SHP77 (cell line): ENCODE measurements around the gene KLHDC9.

Experiments used
- DNase-seq, 2 experiments: peaks; one replicate each; lab custom pipeline; 2025; lab: John Stamatoyannopoulos, UW

The KLHDC9 gene

DNA sequence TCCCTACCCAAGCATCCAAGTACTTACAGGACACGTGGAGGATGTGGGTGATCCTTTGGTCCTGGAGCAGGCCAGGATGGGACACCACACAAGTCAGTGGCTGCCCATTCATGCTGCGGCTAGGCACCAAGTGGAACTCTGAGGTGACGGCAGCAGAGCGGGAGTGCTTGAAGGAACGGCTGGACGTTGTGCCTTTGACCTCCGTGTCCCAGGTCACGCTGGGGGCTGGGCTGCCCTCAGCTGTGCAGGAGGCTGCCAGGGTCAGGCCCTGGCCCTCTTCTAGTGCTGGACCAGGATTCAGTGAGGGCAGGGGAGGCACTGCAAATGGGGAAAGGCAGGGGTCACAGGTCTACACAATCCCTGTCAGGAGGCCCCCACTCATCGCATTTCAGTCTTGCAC, 20.7 kb upstream of the KLHDC9 start:
- no peak for DNase-seq

DNA sequence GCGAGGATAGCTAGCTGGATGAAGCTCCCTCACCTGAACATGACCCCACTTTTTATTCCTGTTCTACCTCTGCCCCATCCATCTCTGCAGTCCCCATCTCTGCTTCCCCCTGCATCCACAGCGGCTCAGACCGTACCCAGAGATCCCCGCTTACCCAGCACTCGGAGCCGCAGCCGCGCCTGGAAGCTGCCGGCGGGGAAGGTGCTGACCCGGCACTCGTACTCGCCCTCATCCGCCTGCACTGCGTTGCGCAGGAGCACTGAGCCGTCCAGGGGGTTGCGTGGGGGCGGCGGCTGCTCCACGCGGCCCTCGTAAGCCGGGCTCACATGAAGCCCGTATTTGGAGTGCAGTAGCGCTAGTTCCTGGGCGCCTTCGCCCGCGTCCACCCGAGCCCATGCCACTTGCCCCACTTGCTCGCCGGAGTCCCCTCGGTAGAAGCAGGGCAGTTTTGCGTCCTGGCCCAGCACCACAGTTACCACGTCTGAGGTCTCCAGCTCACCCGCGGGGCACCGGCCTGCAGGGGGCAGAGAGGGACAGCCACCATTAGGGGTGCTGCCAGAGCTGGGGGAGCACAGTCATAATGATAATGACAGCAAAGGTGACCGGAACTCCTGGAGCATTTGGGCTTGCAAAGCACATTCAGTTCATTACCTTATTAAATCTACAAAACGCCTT, 18.6 kb upstream of the KLHDC9 start:
- no peak for DNase-seq

DNA sequence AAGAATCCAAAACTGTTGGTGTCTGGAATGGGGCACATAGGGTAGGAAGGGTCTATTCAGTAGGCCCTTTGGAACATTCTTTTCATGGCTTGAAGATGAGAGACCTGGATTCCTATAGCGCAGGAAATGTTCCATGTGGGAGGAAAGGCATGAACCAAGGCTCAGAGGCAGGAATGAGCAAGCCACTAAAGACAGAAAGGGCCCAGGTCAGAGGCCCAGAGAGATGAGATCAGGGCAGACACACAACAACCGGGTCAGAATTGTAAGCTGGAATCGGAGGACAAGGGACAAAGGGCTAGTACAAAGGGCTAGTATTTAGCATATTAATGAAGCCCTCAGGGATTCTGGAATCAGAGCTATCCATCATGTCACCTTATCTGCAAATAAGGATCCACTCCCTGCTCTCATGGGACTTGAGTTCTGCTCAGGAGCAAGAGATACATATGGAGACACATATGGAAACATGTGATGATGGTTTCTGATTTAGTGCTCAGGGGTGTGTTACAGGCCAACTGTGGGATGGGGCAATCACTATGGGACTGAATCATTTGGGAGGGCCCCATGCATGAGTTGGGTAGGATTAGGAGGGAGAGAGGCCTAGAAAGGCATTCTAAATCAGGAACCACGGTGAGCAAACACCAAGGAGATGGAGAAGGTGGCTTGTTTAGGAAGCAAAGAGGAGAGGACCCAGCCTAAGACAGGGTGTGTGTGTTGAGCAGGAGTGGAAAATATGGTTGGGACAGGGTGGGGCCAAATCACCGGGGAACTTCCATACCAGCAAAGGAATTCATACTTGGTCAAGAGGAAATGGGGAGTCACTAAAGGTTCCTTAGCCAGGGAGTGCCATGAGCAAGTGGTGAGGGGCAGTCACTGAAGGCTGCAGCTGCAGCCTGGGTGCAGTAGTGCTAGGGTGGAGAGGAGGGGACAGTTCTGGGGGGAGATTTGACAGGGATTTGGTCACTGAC, 17.4 kb upstream of the KLHDC9 start:
- DNase-seq: no peak

DNA sequence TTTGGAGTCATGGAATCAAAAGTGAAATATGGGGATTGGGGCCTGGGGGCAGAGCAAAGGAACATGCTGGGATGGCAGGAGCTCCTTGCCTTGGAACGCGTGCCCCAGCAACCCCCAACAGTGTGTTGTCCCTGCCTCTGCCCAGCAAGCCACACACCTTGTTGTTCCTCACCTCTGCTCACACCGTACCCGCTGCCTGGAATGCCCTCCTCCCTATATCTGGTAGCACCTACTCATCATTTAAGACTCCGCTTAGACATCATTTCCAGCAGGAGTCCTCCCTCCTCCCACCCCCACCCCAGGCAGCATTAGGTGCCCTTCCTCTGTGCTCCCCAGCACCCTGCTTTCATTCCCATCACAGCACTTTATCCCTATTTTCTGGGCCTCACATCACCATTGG, 16.6 kb upstream of the KLHDC9 start:
- no peak for DNase-seq

DNA sequence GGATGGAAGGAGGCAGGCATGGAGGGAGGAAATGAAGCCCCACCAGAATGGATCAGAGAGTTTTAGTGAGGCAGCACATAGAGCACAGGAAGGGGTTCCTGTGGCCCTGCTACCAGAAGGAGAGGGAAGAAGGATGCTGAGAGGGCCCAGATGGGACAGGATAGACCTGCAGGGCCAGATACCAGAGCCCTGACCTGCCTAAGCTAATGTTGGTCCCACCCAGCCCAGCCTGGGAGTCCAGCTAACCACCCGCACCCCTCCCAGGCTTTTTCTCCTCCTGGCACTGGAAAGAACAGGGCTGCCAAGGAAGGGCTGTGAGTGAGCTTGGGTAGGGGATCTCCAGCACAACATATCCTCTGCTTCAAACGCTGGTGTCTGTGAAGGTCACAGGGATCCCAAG, 15.7 kb upstream of the KLHDC9 start:
- DNase-seq: no peak

DNA sequence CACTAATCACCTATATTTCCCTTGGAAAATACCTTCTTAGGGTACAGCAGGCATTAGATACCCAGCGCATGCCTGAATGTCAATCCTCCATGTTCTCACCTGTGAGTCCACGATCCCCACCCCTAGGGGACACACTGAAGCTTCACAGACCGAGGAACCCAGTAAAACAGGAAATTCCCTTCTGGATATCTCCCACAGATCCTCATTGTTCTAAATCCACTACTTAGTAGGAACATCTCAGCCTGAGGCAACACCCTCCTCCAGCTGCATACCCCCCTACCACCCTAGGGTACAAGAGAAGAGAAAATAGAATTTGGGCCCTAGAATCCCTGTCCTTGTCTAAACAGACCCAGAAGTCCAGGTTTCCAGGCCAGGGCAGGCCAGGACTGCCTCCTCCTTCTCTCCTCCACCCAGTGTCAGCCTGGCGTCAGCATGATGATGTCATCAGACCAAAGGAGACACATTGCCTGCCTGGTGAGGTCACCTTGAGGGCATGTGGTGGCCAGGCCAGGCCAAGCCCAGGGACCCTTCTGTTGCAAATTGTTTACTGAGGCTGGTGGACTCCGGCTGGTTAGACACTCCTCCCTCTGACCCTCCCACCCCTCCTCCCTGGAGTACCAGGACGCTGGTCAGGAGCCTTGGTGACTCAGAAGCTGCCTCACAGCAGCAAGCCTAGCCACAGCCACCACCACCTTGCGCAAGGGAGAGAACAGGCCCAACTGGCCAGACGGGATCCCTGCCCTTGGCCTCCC, 15.0 kb upstream of the KLHDC9 start:
- peak in 1 of 2 experiments; percentile 6 for DNase-seq

DNA sequence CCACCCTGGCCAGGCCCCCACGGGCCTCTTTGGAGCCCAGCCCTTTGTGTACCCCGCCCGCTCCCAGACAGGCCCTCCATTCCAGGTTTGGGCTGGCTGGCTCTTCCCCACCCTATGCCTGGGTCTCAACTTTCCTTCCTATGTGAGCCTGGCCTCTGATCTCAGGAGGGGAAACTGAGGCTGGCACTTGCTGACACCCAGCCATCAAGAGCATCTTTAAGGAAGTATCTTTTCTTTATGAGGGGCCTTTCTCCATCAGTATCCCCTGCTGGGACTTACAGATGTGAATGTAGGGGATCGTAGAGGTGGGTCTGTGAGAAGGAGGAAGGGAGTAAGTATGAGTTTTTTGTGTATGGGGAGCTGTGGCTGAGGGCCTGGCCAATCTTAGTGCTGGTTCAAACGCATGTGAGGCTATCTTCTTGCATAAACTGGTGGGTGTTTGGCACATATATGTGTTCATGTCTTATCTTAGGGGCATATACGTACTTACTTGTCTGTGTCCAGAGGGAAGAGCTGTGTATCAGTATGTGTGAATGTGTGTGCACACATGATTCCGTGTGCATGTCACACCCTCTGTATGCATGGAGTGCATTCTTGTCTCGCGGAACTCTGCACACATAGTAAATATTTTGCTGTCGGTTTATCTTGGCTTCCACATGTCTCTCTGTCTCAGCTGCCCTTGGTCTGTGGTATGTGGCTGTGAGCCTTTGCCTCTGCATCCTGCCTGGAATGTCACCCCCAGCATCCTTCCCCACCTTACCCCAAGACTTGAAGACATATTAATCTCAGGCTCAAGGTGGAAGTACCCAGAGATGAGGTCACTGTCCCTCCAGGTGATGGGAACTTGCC, 14.2 kb upstream of the KLHDC9 start:
- no peak for DNase-seq

DNA sequence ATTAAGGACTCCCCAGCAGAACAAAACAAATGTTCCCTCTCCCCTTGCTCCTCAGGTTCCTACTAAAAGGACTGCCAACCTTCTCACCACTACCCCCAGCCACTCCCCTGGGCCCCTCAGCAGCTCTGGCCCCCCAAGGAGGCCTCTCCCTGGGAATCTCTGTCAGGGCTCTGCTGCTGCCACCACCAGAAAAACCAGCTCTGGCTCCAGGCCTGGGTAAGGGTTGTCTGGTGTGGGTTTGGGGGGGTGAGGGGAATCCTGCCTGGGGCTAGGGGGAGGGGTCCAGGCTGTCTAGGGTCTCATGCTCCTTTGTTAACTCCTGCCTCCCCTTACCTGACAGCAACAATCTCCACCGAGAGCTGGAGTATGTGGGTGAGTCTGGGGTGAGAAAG, 13.6 kb upstream of the KLHDC9 start:
- no peak for DNase-seq

DNA sequence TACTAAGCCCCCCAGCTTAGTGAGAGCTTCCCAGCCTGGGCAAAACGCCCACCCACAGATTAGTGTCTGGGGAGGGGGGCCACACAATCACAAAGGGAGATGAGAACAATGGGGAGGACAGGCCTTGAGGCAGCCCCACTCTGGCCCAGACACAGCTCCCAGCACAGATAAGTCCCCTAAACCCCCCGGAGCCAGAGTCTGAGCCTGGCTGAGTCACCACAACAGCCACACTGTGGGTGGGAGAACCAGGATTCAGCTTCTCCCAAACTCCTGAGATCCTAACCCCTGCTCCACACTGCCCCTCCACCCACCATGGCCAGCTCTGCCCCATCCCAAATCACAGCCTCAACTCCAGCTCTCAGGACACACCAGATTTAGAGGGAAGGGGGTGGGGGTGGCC, 13.0 kb upstream of the KLHDC9 start:
- no peak for DNase-seq

DNA sequence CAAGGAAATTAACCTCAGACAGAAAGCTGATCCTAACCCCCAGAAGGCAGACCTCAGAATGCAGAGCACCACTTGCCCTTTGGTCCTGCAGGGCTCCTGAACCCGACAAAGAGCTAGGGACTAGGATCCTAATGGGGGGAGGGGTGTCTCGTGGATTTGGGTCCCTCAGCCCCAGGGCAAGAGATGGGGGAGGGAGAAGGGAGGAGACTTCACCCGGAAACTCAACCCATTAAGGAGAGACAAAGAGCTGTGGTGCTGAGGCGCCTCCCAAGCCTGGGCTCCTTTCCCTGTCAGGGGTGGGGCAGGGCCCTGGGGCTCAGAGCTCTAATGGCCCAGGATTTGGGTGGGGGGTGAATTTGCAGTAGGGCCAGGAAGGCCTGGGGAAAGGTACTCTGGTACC, 11.7 kb upstream of the KLHDC9 start:
- DNase-seq: no peak

DNA sequence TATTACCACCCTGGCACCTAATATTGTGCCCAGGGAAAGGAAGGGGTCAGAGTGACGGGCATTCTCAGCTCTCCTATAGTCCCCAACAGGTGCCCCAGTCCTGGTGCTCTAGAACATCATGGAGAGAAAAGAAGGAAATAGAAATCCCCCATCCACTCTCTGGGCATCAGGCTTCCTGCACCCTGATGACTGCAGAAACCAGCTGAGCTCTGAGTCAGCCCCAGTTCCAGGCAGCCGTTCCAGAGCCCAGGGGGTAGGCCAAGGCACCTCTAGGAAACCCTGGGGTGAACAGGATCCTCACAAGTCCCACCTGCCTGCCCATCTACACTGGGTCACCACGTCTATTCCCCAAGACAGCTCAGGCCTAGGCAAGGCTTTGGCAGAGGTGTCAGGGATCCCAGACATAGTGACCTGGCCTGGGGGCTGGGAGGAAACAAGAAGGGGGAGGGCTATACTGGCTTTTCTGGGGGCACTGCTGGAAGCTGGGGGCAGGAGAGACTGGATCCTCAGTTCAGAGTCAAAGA, 9.5 kb upstream of the KLHDC9 start:
- no peak for DNase-seq

DNA sequence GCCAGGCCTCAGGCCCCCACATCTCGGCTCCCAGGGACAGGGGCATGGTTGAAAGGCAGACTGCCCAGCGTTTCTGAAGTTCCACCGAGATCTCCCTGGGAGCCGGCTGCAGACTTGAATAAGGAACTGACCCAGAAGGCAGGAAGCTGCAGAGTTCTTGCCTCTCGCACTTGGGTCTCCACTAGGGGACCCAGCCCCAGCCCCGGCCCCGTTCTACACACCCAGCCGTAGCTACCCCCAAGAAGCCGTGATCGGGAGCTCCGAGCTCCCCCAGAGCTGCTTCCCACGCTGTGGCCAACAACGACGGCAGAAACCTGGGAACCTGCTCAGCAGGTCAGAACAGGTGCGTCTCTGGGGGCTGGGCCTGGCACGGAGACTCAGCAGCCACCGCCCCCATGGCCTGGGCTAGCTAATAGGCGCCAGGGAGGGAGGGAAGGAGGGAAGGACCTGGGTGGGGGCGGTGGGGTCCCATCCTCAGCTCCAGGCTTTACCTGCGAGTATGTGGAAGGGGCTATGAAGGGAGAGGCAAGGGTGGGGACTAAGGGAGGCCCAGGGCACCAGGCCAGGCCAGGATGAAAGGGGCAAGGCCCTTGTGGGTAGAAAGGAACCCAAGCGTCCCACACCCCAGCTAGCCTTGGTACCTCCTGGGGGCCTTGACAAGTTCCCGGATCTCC, 8.8 kb upstream of the KLHDC9 start, which contains the start of gene NECTIN4:
Gene NECTIN4, minus strand, starts transcription at position 308 of the 674 bp plus-strand sequence. Its CDS starts 262 bp downstream, at position 46.
- DNase-seq: no peak

DNA sequence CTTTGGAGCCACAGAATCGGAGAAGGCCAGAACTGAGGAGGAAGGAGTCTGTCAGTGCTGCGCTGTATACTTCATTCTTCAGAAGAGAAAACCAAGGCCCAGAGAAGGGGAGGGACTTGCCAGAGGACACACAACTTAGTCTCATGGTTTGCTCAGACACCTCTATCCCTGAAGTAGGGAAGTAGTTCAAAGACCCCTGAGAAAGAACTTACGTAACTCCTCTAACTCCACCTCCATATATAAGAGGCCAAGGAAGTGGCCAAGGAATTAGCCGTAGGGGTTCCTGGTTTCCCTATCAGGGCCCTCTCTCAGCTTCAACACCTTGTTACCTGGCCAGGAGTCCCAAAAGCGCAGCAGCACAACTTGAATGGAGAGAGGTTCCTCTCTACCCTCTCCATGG, 8.2 kb upstream of the KLHDC9 start:
- no peak for DNase-seq

DNA sequence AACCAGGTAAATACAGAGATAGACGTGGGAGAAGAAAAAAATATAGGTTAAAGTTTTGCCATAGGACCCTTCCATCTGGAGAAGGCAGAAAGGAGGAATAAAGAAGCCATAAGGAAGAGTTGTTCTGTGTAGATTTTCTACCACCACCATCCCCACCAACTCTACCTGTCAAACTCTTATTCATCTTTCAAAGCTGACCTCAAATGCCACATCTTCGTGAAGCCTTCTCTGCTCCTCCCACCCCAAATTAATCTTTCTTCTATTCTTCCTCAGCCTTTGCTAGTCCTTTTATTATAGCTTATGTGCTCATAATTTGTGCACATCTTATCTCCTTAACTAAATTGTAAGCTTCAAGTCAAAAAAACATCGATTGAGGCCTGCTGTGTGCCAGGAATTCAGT, 7.5 kb upstream of the KLHDC9 start:
- no peak for DNase-seq

DNA sequence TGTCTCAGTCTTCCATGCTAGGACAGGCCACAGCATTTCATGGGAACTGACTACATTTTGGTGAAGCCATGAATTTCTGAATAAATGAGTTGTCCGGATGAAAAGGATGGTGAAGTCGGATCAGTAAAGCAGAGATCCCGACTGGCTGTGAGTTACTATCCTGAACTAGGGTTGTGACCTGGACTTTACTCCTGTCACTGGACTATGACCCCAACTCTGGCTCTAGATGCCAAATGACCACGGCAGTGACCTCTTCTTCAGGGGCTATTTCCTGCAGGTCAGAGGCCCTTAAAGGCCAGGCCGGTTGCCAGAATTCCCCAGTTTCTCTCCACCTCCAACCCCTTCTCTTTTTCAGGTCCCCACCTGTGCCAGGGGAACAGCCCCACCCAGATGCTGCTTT, 7.1 kb upstream of the KLHDC9 start:
- no peak for DNase-seq

DNA sequence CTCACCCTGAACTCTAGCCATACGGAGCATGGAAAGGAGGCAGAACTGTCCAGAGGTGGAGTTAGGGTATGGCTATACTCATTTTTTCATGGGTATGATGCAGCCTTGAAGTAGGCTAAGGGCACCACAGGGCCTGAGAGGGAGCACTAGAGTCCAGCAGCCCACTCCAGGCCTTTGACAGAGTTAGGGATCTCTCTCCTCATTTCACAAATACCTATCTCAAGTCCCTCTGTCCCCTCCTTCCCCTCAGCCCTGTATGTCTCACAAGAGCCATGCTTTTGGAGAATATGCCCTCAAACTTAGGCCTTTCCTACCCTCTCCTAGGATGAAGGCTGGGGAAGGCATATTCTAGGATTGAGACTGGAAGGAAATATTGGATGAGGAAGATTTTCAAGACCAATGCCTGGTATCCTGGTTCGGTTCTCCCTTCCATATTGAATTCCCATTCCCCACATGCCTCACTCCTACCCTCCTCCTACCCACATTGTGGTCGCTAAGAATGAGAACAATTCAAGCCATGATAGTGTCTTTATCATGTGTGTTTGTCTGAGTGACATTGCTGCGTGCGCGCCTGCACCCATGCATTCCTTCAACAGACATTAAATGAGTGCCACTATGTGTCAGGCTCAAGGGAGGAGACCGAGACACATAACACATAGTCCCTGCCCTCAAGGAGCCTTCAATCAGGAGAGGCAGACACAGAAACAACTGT, 6.2 kb upstream of the KLHDC9 start:
- DNase-seq: no peak

DNA sequence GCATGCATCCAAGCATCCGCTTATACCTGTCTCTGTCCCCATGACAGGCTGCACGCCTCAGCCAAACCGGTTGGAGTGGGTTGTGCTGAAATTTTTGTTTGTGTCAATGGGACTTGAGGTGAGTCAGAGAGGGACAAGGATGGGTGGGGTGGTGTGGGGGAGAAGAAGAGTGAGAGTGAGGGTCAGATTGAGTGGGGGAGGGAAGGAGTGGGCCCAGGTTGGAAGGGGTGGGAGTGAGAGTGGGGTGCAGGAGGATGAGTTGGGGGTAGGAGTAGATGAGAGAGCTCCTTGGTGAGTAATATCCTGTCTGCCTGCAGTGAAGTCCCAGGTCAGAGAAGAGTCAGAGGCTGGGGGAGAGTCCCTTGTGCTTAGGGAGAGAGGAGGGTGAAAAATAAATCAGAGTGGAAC, 5.5 kb upstream of the KLHDC9 start:
- no peak for DNase-seq

DNA sequence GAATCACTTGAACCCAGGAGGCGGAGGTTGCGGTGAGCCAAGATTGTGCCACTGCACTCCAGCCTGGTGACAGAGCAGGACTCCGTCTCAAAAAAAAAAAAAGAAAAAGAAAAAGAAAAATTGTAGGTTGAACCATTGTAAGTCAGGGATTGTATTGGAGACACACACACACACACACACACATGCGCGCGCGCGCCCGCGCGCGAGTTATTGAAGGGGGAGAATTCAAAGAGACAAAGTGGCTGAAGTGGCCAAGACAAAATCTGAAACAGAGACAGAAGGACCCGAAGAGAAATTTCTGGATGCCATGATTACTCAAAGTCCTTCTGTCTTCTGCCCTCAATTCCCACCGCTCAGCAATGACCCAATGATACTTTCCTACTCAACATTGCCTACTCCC, 3.7 kb upstream of the KLHDC9 start:
- no peak for DNase-seq

DNA sequence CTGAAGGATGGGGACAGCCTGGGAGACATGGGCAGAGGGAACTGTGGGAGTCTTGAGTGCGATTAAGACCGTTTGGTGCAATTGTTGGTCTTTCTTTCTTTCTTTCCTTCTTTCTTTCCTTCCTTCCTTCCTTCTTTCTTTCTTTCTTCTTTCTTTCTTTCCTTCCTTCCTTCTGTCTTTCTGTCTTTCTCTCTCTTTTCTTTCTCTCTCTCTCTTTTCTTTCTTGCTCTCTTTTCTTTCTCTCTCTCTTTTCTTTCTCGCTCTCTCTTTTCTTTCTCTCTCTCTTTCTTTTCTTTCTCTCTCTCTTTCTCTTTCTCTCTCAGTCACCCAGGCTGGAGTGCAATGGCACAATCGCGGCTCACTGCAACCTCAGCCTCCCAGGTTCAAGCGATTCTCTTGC, 2.9 kb upstream of the KLHDC9 start:
- no peak for DNase-seq

DNA sequence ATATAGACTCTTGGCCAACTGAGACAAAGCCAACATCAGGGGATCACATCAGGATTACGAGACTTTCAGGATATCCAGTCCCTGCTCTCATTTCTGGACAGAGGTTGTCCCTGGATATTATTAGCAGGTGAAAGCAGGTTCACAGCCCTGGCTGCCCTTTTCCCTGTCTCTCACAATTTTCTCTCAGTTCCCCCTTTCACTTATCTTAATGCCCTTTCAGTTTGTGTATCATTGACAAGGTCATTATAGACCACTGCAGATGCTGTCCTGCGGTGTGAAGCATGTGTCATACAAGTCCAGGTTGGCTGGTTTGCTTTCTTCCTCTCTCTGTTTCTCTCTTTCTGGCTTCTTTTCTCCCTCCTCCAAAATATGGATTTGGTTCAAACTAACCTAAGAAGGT, 2.1 kb upstream of the KLHDC9 start:
- DNase-seq: no peak
